GM04504 (cell line): ENCODE data around the gene LCE1A.

Source experiments
- DNase-seq: peaks from one replicate; pipeline ENCODE4 v3.0.0-alpha.2; 2012; ENCODE audit warnings: low read depth

LCE1A gene

GRCh38 chr1:152827173-152827572, at the start of gene LCE1A:
TSS of gene LCE1A (plus strand) at chr1:152827473. CDS start at chr1:152827473, 0 bp downstream.
- no peak for DNase-seq

GRCh38 chr1:152777510-152778137, 49.6 kb upstream of the LCE1A start:
- no peak for DNase-seq

DNA sequence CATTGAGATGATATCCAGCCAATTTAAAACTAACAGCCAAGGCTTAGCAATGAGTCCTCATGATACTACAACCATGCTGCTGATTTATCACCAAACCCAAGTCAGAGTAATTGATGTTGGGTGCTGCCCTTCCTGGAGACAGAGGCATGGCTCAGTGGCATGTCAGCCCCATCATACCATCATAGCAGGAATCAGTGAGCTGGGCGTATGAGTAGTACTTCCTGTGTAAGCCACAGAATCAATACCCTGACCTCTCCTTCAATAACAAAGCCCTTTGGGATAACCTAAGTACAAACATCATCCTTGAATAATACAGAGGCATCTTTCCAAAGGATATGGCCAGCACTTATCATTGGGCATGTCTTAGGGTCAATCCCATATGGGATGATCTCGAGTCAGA, 44.2 kb upstream of the LCE1A start:
- no peak for DNase-seq

DNA sequence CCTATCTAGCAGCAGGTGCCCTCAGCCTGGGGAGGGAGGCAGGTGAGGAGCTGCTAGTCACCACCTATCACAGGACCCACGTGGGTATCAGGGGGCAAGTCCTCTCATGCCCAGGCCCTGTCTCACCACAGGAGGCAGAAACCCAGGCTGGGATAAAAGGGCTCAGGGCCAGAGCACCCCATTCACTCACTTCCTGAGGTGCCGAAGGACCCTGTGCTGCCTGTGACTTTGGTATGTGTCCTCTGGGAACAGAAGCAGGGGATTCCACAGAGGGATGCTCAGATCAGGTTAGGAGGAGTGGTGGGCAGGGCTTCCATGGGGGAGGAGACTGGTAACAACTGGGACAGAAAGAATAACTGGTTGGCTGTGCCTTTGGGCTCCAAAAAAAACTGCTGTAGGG, 41.2 kb upstream of the LCE1A start, which contains the start of gene LCE1E:
Gene LCE1E, plus strand, starts transcription at position 181 of the 400 bp plus-strand sequence. CDS start 1,043 bp downstream, outside the sequence.
- no peak for DNase-seq

DNA sequence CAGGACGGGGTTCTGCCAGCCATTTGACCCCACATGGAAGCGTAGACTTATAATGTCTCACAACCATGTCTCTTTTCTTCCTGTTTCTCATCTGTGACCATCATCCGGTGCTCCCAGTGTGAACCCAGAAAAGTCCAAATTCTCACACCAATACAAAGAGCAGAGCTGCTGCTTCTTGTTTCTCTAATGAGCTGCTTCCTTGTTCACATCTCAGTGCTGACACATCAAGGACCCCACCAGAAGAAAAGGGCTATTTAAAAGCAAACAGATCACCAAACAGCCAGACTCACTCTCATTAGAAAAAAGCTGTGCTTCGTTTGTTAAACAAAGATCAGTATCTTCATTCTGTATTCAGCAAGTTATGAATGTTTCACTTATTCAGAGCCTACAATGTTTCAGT, 31.6 kb upstream of the LCE1A start:
- no peak for DNase-seq

GRCh38 chr1:152796421-152796820, 30.9 kb upstream of the LCE1A start, which contains the start of gene LCE1D:
TSS of gene LCE1D (plus strand) at chr1:152796721. CDS start at chr1:152797795, 1,074 bp downstream.
- DNase-seq = no peak

- no peak for DNase-seq
Observed at GRCh38 chr1:152801333-152801732, 25.9 kb upstream of the LCE1A start.

DNA sequence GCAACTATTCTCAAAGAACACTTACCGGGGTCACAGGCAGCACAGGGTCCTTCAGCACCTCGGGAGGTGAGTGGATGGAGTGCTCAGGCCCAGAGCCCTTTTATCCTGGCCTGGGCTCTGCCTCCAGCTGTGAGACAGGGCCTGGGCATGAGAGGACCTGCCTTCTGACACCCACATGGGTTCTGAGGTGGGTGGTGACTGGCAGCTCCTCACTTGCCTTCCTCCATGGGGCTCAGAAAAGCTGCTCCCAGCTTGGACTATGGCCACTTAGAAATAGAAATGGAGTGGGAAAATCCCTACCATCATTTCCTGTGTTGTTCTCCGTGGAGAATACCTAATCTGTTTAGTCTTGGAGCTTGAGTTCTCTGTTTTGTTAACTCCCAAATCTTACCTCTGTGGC, 20.7 kb upstream of the LCE1A start, which contains the start of gene LCE1C:
Gene LCE1C, minus strand, starts transcription at position 76 of the 400 bp plus-strand sequence. CDS start 1,173 bp downstream, outside the sequence.
- no peak for DNase-seq

- no peak for DNase-seq
Observed at GRCh38 chr1:152811050-152811449, 16.2 kb upstream of the LCE1A start.

- no peak for DNase-seq
Observed at GRCh38 chr1:152811671-152812070, 15.6 kb upstream of the LCE1A start, which contains the start of gene LCE1B. TSS of gene LCE1B (plus strand) at chr1:152811971. CDS start at chr1:152812447, 476 bp downstream.

- no peak for DNase-seq
Observed at GRCh38 chr1:152817309-152817708, 10.0 kb upstream of the LCE1A start.

- no peak for DNase-seq
Observed at GRCh38 chr1:152823294-152823693, 4.0 kb upstream of the LCE1A start.

DNA sequence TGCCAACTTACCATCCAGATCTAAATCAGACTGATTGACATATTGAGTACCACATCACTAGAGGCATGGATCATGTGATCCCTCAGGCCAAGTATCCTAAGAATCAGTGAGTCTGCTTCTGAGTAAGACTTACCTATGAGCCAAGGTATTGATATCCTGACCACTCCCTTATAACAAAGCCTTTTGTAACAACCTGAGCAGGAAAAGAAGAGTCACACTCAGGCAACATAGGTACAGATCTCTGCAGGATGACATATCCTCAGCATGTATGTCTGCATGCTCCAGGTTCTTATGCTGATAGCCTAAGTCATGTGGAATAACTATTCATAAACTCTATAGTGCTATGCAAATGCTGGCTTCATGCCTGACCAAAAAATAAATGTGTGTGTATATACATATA, 2.3 kb upstream of the LCE1A start:
- DNase-seq = no peak

DNA sequence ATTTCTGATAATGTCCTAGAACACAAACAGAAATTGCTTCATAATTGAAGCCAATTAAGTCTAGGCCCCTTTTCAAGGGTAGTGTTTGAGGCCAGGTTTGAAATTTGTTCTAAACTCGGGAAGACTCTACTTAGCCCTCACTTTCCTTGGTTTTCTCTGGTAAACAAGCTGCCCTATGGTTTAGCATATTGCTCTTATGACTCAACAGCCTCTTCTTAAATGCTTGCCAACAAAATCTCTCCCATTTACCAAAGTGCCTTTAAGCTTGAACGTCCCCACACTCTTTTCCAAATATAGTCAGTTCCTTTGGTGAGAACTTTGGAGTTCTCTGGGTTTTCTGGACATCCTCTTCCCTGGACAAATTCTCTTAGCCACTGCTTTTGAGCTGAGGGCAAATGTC, 9.6 kb downstream of the LCE1A start:
- no peak for DNase-seq

- DNase-seq = no peak
Observed at GRCh38 chr1:152842556-152842955, 15.3 kb downstream of the LCE1A start, which contains the start of gene LCE6A. TSS of gene LCE6A (plus strand) at chr1:152842856. CDS start at chr1:152843521, 665 bp downstream.

DNA sequence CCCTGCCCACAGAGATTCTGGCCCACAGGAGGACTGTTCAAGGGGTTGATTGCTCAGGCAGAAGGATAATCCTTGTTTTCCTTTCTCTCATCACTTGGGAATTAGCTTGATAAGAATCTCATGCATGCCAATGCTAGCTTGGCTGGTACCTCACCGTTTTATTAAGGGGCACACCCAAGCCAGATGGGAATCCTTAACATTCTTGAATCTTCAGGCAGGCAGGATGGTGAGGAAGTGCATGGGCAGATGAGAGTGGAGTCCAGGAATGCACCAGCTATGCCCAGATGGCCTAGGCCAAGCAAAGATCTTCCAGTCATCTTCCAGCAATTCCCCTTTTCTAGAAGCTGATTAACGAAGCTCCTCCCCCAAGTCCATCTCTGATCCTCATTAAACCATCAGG, 28.4 kb downstream of the LCE1A start:
- no peak for DNase-seq

DNA sequence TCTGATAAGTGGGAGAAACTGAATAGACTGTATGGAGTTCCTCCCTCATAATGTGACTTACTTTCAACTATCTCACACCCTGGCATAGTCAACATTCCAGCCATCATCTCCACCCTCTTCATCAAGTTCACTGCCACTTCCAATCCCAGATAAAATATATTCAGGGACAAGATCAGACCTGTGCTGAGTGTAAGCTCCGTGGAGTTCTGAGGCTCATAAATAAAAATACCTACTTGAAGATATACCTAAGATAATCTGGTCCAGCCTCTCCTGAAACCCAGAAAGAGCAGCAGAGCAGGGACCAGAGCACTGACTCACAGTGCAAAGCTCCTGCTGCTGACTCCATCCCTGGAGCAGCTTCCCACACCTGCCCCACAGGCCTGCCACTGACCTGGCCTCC, 30.8 kb downstream of the LCE1A start:
- DNase-seq = no peak

- DNase-seq = no peak
Observed at GRCh38 chr1:152859696-152860095, 32.4 kb downstream of the LCE1A start, which contains the start of gene LCE7A. TSS of gene LCE7A (plus strand) at chr1:152859996. CDS start at chr1:152860698, 702 bp downstream.

- DNase-seq = no peak
Observed at GRCh38 chr1:152860129-152860528, 32.9 kb downstream of the LCE1A start.

GRCh38 chr1:152861374-152861773, 34.1 kb downstream of the LCE1A start:
- no peak for DNase-seq

DNA sequence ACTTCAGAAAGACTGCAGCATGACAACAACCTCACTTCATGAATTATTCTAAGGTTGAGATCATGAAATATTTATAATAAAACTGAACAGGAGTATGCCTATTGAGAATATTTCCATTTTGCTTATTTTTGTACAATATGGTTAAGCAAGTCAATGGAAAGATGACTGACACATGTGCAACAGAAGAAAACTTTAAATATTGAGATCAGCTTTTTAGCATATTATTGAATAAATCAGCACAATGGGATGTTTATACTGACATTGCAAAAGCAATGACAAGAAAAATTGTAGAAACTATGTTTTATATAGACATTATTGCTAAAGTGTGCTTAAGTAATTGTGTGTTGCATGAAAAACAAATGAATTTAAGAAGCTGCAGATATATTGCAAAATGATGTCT, 37.2 kb downstream of the LCE1A start:
- DNase-seq = no peak

GRCh38 chr1:152866321-152866720, 39.0 kb downstream of the LCE1A start:
- no peak for DNase-seq

DNA sequence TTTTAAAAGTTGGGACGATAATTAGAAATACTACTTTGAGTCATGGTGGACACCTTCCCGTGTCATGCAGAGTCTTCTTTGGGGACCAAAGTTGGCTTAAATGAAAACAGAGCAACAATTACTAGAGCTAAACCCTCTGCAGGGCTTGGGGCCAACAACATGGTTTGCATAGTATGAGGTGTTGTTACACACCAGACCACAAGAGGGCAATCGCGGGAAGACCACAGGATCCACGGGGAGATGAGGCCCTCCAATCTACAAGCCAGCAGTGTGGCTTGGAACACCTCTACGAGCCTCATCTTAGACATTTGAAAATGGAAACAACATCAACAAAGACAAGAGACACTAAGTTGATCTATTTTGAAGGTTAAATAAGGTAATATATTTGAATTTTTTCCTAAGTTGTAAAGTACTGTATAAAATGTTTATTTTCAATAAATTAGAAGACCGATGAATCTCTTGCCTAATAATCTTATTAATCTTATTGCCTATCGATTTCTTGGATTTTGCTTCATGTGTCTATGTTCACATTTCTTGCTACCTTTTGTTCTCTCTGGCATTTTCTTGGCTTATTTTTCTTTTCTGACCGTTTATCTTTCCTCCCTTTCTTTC, 42.6 kb downstream of the LCE1A start:
- DNase-seq = peak; percentile 43
